SK-N-SH treated with all-trans-retinoic acid at 6 μM for 48 hours (cell line): ENCODE measurements around the gene HGS.

Experiments used
- ATAC-seq: fragments of 200-7000 bp; cut with Tn5 transposase; 3 replicates; pipeline ENCODE4 v1.9.1; 2020; ENCODE audit warnings: mild to moderate bottlenecking, moderate library complexity
- ARNTL ChIP-seq: fragments of 450-650 bp; formaldehyde crosslinking; IDR thresholded peaks from 2 replicates; pipeline ENCODE4 v1.5.0; 2020; ENCODE audit warnings: low read depth, mild to moderate bottlenecking, moderate library complexity, borderline replicate concordance
- CSDC2 ChIP-seq: fragments of 250-450 bp; sonication (Bioruptor Pico); IDR thresholded peaks from 2 replicates; pipeline ENCODE4 v1.5.0; 2020; ENCODE audit warnings: mild to moderate bottlenecking, moderate library complexity
- ESRRG ChIP-seq: fragments of 250-450 bp; sonication (Bioruptor Pico); IDR thresholded peaks from 2 replicates; pipeline ENCODE4 v1.6.1; 2021; ENCODE audit warnings: mild to moderate bottlenecking
- GLIS3 ChIP-seq: fragments of 250-450 bp; sonication (Bioruptor Pico); IDR thresholded peaks from 2 replicates; pipeline ENCODE4 v1.5.0; 2020; ENCODE audit warnings: mild to moderate bottlenecking, moderate library complexity
- OSR1 ChIP-seq: fragments of 250-450 bp; sonication (Bioruptor Pico); IDR thresholded peaks from 2 replicates; pipeline ENCODE4 v1.8.0; 2022; ENCODE audit warnings: moderate library complexity, mild to moderate bottlenecking, inconsistent platforms
- PATZ1 ChIP-seq: fragments of 250-450 bp; sonication (Bioruptor Pico); IDR thresholded peaks from 2 replicates; pipeline ENCODE4 v1.8.0; 2020; ENCODE audit warnings: mild to moderate bottlenecking, moderate library complexity, borderline replicate concordance
- PPARA ChIP-seq: fragments of 250-450 bp; sonication (Bioruptor Pico); IDR thresholded peaks from 2 replicates; pipeline ENCODE4 v1.5.0; 2020; ENCODE audit warnings: mild to moderate bottlenecking, borderline replicate concordance
- SNAI2 ChIP-seq: fragments of 250-450 bp; sonication (Bioruptor Pico); IDR thresholded peaks from 2 replicates; pipeline ENCODE4 v1.5.0; 2020; ENCODE audit warnings: mild to moderate bottlenecking, moderate library complexity
- ZC3H10 ChIP-seq: fragments of 250-450 bp; sonication (Bioruptor Pico); IDR thresholded peaks from 2 replicates; pipeline ENCODE4 v1.5.1; 2021; ENCODE audit warnings: mild to moderate bottlenecking, moderate library complexity
- ZFP3 ChIP-seq: fragments of 250-450 bp; sonication (Bioruptor Pico); IDR thresholded peaks from 2 replicates; pipeline ENCODE4 v1.5.0; 2020; ENCODE audit warnings: mild to moderate bottlenecking, moderate library complexity
- ZFP30 ChIP-seq: fragments of 450-650 bp; formaldehyde crosslinking; IDR thresholded peaks from 2 replicates; pipeline ENCODE4 v1.5.0; 2022; ENCODE audit warnings: mild to moderate bottlenecking, moderate library complexity
- TF ChIP-seq, protein P1 (sequence below): fragments of 250-450 bp; sonication (Bioruptor Pico); IDR thresholded peaks from 2 replicates; pipeline ENCODE4 v1.5.1; 2020; ENCODE audit warnings: low read depth, mild to moderate bottlenecking, moderate library complexity
- TF ChIP-seq, protein P2 (sequence below): fragments of 250-450 bp; sonication (Bioruptor Pico); IDR thresholded peaks from 2 replicates; pipeline ENCODE4 v1.5.1; 2021; ENCODE audit warnings: mild to moderate bottlenecking, moderate library complexity
- TF ChIP-seq, protein P3 (sequence below): fragments of 250-450 bp; sonication (Bioruptor Pico); IDR thresholded peaks from 2 replicates; pipeline ENCODE4 v1.5.0; 2020; ENCODE audit warnings: mild to moderate bottlenecking, moderate library complexity

The HGS gene

DNA sequence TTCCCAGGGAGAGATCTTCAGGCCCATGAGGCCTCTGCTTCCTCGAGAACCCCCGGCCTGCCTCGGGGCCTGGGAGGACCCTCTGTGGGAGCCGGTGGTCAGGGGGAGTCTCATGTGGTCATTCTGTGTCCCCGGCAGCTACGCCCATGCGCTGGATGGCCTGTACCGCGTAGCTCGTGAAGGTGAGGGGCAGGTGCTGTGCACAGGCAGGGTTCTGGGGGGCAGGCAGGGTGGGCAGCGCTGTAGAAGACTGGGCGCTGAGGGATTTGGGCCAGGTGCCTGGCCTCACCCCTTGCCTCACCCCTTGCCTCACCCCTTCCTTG, 32.8 kb downstream of the HGS start:
- ATAC-seq: no peak
- no peak for TF ChIP-seq OSR1 (CRISPR knock-in tag)
- TF ChIP-seq, protein P1, sequence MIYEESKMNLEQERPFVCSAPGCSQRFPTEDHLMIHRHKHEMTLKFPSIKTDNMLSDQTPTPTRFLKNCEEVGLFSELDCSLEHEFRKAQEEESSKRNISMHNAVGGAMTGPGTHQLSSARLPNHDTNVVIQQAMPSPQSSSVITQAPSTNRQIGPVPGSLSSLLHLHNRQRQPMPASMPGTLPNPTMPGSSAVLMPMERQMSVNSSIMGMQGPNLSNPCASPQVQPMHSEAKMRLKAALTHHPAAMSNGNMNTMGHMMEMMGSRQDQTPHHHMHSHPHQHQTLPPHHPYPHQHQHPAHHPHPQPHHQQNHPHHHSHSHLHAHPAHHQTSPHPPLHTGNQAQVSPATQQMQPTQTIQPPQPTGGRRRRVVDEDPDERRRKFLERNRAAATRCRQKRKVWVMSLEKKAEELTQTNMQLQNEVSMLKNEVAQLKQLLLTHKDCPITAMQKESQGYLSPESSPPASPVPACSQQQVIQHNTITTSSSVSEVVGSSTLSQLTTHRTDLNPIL: no peak

- TF ChIP-seq PPARA (CRISPR knock-in tag): no peak
- no peak for ATAC-seq
These were observed 33.4 kb downstream of the HGS start for GRCh38 chr17:81717049-81717765.

- no peak for TF ChIP-seq ARNTL
- TF ChIP-seq, protein P2, sequence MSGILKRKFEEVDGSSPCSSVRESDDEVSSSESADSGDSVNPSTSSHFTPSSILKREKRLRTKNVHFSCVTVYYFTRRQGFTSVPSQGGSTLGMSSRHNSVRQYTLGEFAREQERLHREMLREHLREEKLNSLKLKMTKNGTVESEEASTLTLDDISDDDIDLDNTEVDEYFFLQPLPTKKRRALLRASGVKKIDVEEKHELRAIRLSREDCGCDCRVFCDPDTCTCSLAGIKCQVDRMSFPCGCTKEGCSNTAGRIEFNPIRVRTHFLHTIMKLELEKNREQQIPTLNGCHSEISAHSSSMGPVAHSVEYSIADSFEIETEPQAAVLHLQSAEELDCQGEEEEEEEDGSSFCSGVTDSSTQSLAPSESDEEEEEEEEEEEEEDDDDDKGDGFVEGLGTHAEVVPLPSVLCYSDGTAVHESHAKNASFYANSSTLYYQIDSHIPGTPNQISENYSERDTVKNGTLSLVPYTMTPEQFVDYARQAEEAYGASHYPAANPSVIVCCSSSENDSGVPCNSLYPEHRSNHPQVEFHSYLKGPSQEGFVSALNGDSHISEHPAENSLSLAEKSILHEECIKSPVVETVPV (CRISPR knock-in tag): no peak
- no peak for TF ChIP-seq ZC3H10 (CRISPR knock-in tag)
- no peak for TF ChIP-seq ZFP30
- no peak for TF ChIP-seq PATZ1 (CRISPR knock-in tag)
- TF ChIP-seq, protein P1: no peak
- TF ChIP-seq GLIS3: no peak
- ATAC-seq: no peak
These were observed 33.9 kb downstream of the HGS start for GRCh38 chr17:81717766-81718089.

- TF ChIP-seq ESRRG (no peak), ZFP3 (CRISPR knock-in tag) (no peak), ZFP30 (no peak), SNAI2 (CRISPR knock-in tag) (no peak), CSDC2 (no peak)
- TF ChIP-seq, protein P1: no peak
- TF ChIP-seq, protein P3, sequence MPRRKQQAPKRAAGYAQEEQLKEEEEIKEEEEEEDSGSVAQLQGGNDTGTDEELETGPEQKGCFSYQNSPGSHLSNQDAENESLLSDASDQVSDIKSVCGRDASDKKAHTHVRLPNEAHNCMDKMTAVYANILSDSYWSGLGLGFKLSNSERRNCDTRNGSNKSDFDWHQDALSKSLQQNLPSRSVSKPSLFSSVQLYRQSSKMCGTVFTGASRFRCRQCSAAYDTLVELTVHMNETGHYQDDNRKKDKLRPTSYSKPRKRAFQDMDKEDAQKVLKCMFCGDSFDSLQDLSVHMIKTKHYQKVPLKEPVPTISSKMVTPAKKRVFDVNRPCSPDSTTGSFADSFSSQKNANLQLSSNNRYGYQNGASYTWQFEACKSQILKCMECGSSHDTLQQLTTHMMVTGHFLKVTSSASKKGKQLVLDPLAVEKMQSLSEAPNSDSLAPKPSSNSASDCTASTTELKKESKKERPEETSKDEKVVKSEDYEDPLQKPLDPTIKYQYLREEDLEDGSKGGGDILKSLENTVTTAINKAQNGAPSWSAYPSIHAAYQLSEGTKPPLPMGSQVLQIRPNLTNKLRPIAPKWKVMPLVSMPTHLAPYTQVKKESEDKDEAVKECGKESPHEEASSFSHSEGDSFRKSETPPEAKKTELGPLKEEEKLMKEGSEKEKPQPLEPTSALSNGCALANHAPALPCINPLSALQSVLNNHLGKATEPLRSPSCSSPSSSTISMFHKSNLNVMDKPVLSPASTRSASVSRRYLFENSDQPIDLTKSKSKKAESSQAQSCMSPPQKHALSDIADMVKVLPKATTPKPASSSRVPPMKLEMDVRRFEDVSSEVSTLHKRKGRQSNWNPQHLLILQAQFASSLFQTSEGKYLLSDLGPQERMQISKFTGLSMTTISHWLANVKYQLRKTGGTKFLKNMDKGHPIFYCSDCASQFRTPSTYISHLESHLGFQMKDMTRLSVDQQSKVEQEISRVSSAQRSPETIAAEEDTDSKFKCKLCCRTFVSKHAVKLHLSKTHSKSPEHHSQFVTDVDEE: no peak
- ATAC-seq: no peak
These were observed 35.8 kb downstream of the HGS start for GRCh38 chr17:81719410-81720266.
